GM12891 (cell line): ENCODE data around the gene DUT.
A peak's percentile ranks its signal among the peaks of the same experiment; 100 is the strongest.

Experiments used
- DNase-seq: peaks from one replicate; pipeline ENCODE4 v3.0.0; 2011; ENCODE audit warnings: low spot score; ENCODE audit not compliant: insufficient read length
- FAIRE-seq: peaks from 2 replicates; lab custom pipeline; 2011; peaks lifted over from hg19 to GRCh38; lab: Jason Lieb, UNC
- PAX5 ChIP-seq: IDR thresholded peaks from 2 replicates; pipeline ENCODE4 v1.6.1; 2011; ENCODE audit warnings: low read length, moderate library complexity, mild to moderate bottlenecking; ENCODE audit not compliant: insufficient read depth, severe bottlenecking
- POLR2A ChIP-seq: IDR thresholded peaks from 2 replicates; pipeline ENCODE4 v1.6.1; 2011; ENCODE audit warnings: low read depth, low read length, control low read depth
- POLR2AphosphoS5 ChIP-seq: IDR thresholded peaks from 2 replicates; pipeline ENCODE4 v1.6.1; 2011; ENCODE audit warnings: low read depth, low read length, control low read depth
- POU2F2 ChIP-seq: IDR thresholded peaks from 2 replicates; pipeline ENCODE4 v1.6.1; 2011; ENCODE audit warnings: low read depth, mild to moderate bottlenecking, control low read depth, low read length, moderate library complexity
- SPI1 ChIP-seq: IDR thresholded peaks from 2 replicates; pipeline ENCODE4 v1.6.1; 2011; ENCODE audit warnings: low read depth, low read length, control low read depth
- TAF1 ChIP-seq: IDR thresholded peaks from 2 replicates; pipeline ENCODE4 v1.6.1; 2011; ENCODE audit warnings: low read depth, low read length, control low read depth

DUT gene

DNA sequence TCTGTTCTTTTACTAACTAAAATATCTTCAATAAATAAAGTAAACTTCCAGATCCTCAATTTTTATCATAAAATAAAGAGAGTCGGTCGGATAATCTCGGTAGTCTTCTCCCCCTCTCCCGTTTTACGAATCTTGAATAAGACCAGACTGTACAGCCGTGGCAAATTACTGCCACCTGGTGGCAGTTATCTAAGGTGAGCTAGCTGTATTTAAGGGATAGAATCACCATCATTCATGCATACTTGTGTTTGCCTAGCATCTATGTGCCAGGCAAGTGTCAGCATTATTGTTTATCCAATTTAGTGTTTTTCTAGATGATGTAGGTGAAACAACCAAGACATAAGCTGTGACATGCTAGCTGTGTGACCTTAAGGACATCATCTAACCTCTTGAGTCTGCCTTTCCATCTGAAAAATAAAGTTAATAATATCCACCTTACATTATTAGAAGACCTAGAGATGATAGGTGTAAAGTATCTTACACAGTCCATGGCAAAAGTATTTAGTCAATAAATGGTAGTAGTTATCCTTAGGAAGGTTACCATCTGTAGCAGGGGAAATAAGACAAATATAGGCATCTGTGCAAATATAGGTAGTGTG lies 21.3 kb downstream of the DUT start:
- TF ChIP-seq POU2F2: no peak
- peak; percentile 94 for FAIRE-seq
- peak; percentile 32 for DNase-seq

DNA sequence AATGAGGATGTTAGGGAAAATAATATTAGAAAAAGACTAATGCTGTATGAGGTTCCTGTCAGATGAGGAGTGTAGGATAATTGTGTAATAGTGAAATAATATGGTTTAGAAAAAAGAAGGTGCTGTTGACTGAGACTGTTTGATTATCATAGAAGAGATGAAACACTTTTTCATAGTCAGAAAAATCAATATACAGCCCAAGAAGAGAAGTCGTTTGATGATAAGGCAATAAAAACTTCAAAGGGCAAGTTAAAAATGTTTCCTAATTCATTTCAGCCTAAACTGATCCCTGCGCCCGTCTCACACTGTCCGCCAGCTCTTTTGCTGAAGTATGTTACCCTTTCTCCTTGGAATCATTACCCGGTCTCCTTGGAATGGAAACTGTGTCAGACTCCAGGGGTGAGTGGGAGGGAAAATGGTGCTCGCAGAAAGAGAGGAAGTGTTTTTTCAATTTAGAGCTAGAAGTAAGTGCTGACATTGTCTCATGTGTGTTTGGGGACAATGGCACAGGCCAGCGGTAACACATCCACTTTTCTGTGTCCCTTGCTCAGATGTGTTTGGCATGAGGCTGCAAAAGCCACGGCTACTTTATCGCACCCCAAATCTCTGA lies 23.6 kb downstream of the DUT start:
- FAIRE-seq (no peak), DNase-seq (no peak)
- TF ChIP-seq POLR2AphosphoS5 (no peak), POU2F2 (no peak), SPI1 (no peak), POLR2A (no peak), TAF1 (no peak), PAX5 (no peak)

DNA sequence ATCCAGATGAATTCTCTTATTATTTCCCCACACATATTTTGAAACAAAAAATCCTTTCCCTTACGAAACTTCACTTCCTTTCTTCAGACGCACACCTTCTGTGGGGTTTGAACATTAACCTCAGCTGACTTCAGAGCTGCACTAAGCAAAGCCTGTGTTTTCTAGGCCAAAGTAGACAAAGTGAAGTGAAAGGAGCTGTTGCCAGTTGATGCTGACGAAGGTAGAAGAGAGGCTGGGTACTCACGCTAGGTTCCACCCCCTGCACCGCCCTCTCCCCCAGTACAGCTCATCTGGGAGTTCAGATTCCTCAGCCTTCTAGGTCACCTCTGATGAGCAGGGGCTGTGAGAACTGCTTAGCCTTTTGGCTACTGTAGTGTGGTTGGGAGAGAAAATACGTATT lies 24.1 kb downstream of the DUT start:
- no peak for DNase-seq
- no peak for FAIRE-seq
- TF ChIP-seq TAF1 (no peak), POLR2AphosphoS5 (no peak), POU2F2 (no peak), PAX5 (no peak), POLR2A (no peak), SPI1 (no peak)

GRCh38 chr15:48358229-48359152 lies 27.3 kb downstream of the DUT start:
- FAIRE-seq (peak; percentile 50), DNase-seq (no peak)
- TF ChIP-seq SPI1 (peak; percentile 71), POLR2AphosphoS5 (no peak)

GRCh38 chr15:48360841-48361240 lies 29.6 kb downstream of the DUT start:
- DNase-seq (no peak), FAIRE-seq (no peak)
- no peak for TF ChIP-seq TAF1
- no peak for TF ChIP-seq POLR2A
- no peak for TF ChIP-seq PAX5
- TF ChIP-seq POLR2AphosphoS5: no peak
- no peak for TF ChIP-seq POU2F2
- TF ChIP-seq SPI1: no peak

- no peak for FAIRE-seq
- TF ChIP-seq SPI1 (no peak), POLR2A (no peak), POU2F2 (no peak), TAF1 (no peak), POLR2AphosphoS5 (no peak), PAX5 (no peak)
- no peak for DNase-seq
Observed at GRCh38 chr15:48361685-48362084, 30.5 kb downstream of the DUT start.

DNA sequence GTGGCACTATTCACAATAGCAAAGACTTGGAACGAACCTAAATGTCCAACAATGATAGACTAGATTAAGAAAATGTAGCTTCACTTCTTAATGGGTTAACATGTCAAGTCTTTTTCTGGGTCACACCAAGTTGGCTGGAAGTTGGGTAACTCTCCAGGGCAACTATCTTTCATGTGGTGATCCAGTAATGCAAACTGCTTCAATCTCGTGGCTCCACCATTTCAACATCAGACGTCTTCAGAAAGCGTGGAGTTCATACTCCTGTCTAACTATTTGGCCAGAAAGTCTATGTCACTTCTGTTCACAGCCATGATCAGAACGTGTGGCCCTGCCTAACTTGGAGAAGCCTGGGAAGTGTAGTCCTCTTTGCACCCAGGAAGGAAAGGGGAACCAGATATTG lies 32.2 kb downstream of the DUT start:
- no peak for FAIRE-seq
- TF ChIP-seq SPI1: no peak
- no peak for TF ChIP-seq POLR2A
- TF ChIP-seq TAF1: no peak
- no peak for TF ChIP-seq PAX5
- TF ChIP-seq POU2F2: no peak
- TF ChIP-seq POLR2AphosphoS5: no peak
- no peak for DNase-seq

GRCh38 chr15:48365575-48365974 lies 34.3 kb downstream of the DUT start:
- FAIRE-seq: no peak
- TF ChIP-seq PAX5 (no peak), TAF1 (no peak), SPI1 (no peak), POLR2A (no peak), POU2F2 (no peak), POLR2AphosphoS5 (no peak)
- no peak for DNase-seq

GRCh38 chr15:48366584-48367312 lies 35.5 kb downstream of the DUT start:
- no peak for TF ChIP-seq POLR2A
- TF ChIP-seq POU2F2: no peak
- no peak for TF ChIP-seq POLR2AphosphoS5
- TF ChIP-seq SPI1: no peak
- TF ChIP-seq PAX5: no peak
- no peak for TF ChIP-seq TAF1
- FAIRE-seq: no peak
- no peak for DNase-seq
